Right lobe of liver (tissue), 4 donors: ENCODE measurements around the gene AGL.

Source experiments
- POLR2A ChIP-seq: fragments of 450-650 bp; IDR thresholded peaks from one replicate; pipeline ENCODE4 v1.6.1; 2017; ENCODE audit warnings: antibody characterized with exemption, mild to moderate bottlenecking
- TF ChIP-seq, protein P1 (sequence below), 4 donors: fragments of 200-600 bp in 3 of 4; fragments of 450-650 bp in 1 of 4; IDR thresholded peaks; one replicate each; pipeline versions ENCODE4 v1.5.1 to v1.8.0; 2016 to 2022; ENCODE audit warnings: antibody characterized with exemption in 4 of 4, mild to moderate bottlenecking in 2 of 4
- donor health status: DM: no; HTN: no; CAD: no.
- donor health status: DM: no; HTN: no; CAD: no.
- donor health status: DM: no; HTN: yes; CAD: no.

DNA sequence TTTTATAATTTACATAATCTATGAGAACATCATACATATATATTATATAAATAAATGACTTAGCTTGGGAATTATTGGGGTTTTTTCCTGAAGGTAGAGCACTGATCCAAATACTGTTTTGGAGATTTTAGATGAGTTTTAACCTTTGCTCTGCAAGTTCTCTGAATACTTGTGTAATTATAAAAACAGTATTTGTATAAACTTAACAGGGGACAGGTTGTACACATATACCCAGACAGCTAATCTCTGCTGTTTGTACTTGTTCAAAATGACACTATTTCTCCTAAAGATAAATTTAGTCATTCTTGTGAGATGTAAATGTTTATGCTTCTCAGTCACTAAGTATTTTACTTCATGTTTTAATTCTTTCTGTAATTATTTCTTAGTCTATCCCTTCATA, 8.7 kb downstream of the AGL start:
- TF ChIP-seq, protein P1, sequence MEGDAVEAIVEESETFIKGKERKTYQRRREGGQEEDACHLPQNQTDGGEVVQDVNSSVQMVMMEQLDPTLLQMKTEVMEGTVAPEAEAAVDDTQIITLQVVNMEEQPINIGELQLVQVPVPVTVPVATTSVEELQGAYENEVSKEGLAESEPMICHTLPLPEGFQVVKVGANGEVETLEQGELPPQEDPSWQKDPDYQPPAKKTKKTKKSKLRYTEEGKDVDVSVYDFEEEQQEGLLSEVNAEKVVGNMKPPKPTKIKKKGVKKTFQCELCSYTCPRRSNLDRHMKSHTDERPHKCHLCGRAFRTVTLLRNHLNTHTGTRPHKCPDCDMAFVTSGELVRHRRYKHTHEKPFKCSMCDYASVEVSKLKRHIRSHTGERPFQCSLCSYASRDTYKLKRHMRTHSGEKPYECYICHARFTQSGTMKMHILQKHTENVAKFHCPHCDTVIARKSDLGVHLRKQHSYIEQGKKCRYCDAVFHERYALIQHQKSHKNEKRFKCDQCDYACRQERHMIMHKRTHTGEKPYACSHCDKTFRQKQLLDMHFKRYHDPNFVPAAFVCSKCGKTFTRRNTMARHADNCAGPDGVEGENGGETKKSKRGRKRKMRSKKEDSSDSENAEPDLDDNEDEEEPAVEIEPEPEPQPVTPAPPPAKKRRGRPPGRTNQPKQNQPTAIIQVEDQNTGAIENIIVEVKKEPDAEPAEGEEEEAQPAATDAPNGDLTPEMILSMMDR (IDR thresholded peaks at IDR 0.05): no peak
- no peak for TF ChIP-seq POLR2A
